Keratinocyte (primary cell): Measurements from ENCODE around the gene TEDC2.

ENCODE experiments used
- CTCF ChIP-seq, 3 experiments: IDR thresholded peaks in 1 of 3; conservative IDR thresholded peaks in 1 of 3; optimal IDR thresholded peaks in 1 of 3; 2 replicates in 2 of 3; 3 replicates in 1 of 3; pipeline versions ENCODE3 to v1.5.1; 2011; ENCODE audit warnings: low read length in 3 of 3, mild to moderate bottlenecking in 3 of 3, moderate library complexity in 2 of 3, control low read depth in 1 of 3, inconsistent platforms in 1 of 3; ENCODE audit not compliant: insufficient read depth in 2 of 3; ENCODE audit errors: extremely low read depth in 1 of 3
- EZH2 ChIP-seq: IDR thresholded peaks from one replicate; pipeline ENCODE4 v1.6.1; 2012; ENCODE audit warnings: inconsistent platforms, mild to moderate bottlenecking, low read length, moderate library complexity

DNA sequence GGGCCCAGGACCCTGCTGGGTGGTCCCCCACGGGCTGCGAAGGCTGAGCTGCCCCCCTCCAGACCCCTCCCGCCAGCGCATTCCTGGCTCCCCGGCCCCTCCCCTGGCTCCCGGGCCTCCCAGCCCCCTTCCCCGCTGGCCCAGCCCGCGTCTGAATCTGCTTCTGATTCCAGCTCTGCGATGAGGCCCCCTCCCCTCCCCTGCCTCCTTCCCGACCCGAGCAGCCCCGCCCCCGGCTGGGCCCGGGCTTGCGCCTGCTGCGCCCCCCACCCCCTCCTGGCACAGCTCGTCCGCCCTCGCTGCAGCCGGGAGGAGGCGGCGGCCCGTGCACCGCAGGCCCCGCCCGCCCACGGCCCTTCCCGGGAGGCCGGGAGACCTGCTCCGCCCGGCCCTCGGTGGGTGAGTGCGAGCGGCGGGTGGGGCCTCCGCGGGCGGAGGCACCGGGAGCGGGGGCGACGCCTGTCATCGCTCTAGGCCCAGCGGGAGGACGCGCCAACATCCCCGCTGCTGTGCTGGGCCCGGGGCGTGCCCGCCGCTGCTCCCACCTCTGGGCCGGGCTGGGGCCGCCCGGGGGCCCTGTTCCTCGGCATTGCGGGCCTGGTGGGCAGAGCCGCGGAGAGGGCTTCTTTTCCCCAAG is 11.2 kb downstream of the TEDC2 start, which contains the start of gene NTN3:
- TF ChIP-seq CTCF (optimal IDR thresholded peaks at IDR 0.05 in 1 of 3, IDR thresholded peaks at IDR 0.05 in 1 of 3, conservative IDR thresholded peaks at IDR 0.05 in 1 of 3; ENCODE audit: extremely low read depth in 1 of 3, insufficient read depth in 2 of 3, low read length in 3 of 3) (no peak), EZH2 (no peak)
